HepG2 (cell line): Measurements from ENCODE around the gene FHL1. TPM values are rescaled to one million over a fixed set of nuclear protein-coding genes. Genes with fewer than 3 reads are reported as not detected.

ENCODE experiments used
- ATAC-seq: fragments of 200-7000 bp; cut with Tn5 transposase; 3 replicates; pipeline ENCODE4 v1.9.1; 2020; ENCODE audit warnings: mild to moderate bottlenecking, moderate library complexity
- BruUV-seq: library from RNA; stranded (reverse); fragments of 400-500 nt; replicated peaks from 2 replicates; lab custom pipeline; 2021; lab: Mats Ljungman, UMichigan
- CTCF ChIA-PET: fragments of 300-600 bp; formaldehyde crosslinking; extraction: SDS; loops from one replicate; lab custom pipeline; 2021; ENCODE audit warnings: low total read pairs, inconsistent platforms, low intra/inter-chr PET ratio; lab: Yijun Ruan, JAX
- POLR2A ChIA-PET: fragments of 350-600 bp; sonication (Branson Sonifier 250); formaldehyde crosslinking; loops from one replicate; lab custom pipeline; 2020; ENCODE audit warnings: antibody characterized with exemption, inconsistent platforms; lab: Yijun Ruan, JAX
- DNase-seq: peaks from one replicate; pipeline ENCODE4 v3.0.0-alpha.2; 2015; ENCODE audit warnings: low spot score
- FAIRE-seq: peaks from 3 replicates; lab custom pipeline; 2011; peaks lifted over from hg19 to GRCh38; lab: Jason Lieb, UNC
- H2AFZ ChIP-seq: one replicate; pipeline ENCODE4 v1.6.1; 2011; ENCODE audit warnings: low read length, inconsistent platforms
- H3K27ac ChIP-seq: fragments of 300-600 bp; 3 replicates; pipeline ENCODE4 v1.8.0; 2011; ENCODE audit warnings: mixed run types, mild to moderate bottlenecking, mixed read lengths, low read length, inconsistent platforms; ENCODE audit not compliant: insufficient read depth; ENCODE audit errors: extremely low read length
- H3K27me3 ChIP-seq, 2 experiments: fragments of 200-600 bp in 1 of 2; 2 replicates in 1 of 2; 3 replicates in 1 of 2; pipeline versions ENCODE4 v1.6.0 to v1.8.0; 2011; ENCODE audit warnings: low read length in 2 of 2, mild to moderate bottlenecking in 2 of 2, moderate library complexity in 2 of 2, inconsistent platforms in 1 of 2; ENCODE audit not compliant: insufficient read depth in 2 of 2, control insufficient read depth in 1 of 2
- H3K36me3 ChIP-seq, 2 experiments: fragments of 200-600 bp in 1 of 2; replicated peaks in 1 of 2; 2 replicates in 1 of 2; 3 replicates in 1 of 2; pipeline versions ENCODE4 v1.5.1 to v1.8.0; 2011; ENCODE audit warnings: low read length in 2 of 2, inconsistent platforms in 1 of 2; ENCODE audit not compliant: insufficient read depth in 2 of 2, control insufficient read depth in 1 of 2
- H3K4me1 ChIP-seq: 2 replicates; pipeline ENCODE4 v1.5.1; 2012; ENCODE audit warnings: low read length, inconsistent platforms; ENCODE audit not compliant: insufficient read depth
- H3K4me2 ChIP-seq: 2 replicates; pipeline ENCODE4 v1.6.0; 2011; ENCODE audit warnings: low read depth, low read length, inconsistent platforms
- H3K4me3 ChIP-seq, 3 experiments: fragments of 200-600 bp in 1 of 3; sonication (generic), shearing (Covaris generic) in 1 of 3; replicated peaks in 1 of 3; 2 replicates each; pipeline ENCODE4 v1.5.1; 2011 to 2016; ENCODE audit warnings: low read length in 3 of 3, inconsistent platforms in 2 of 3, low read depth in 2 of 3, mild to moderate bottlenecking in 2 of 3, control low read depth in 1 of 3, mixed read lengths in 1 of 3; ENCODE audit not compliant: insufficient read depth in 1 of 3
- H3K79me2 ChIP-seq: one replicate; pipeline ENCODE4 v1.6.1; 2011; ENCODE audit warnings: low read length, inconsistent platforms; ENCODE audit not compliant: insufficient read depth
- H3K9ac ChIP-seq: 2 replicates; pipeline ENCODE4 v1.6.0; 2011; ENCODE audit warnings: mild to moderate bottlenecking, low read depth, low read length, inconsistent platforms; ENCODE audit not compliant: insufficient read depth
- H3K9me3 ChIP-seq: 2 replicates; pipeline ENCODE4 v1.5.1; 2012; ENCODE audit warnings: mild to moderate bottlenecking, low read length
- H4K20me1 ChIP-seq: 2 replicates; pipeline ENCODE4 v1.6.0; 2011; ENCODE audit warnings: inconsistent platforms, mild to moderate bottlenecking, low read length, moderate library complexity; ENCODE audit not compliant: insufficient read depth
- CBX2 ChIP-seq, 2 experiments: fragments of 200-600 bp in 1 of 2; sonication (generic); formaldehyde crosslinking in 1 of 2; IDR thresholded peaks; 2 replicates each; pipeline versions ENCODE4 v1.7.0 to v1.8.1; 2018 to 2022; ENCODE audit warnings: low read depth in 2 of 2, low read length in 1 of 2, mild to moderate bottlenecking in 1 of 2, missing genetic modification reagents in 1 of 2
- CENPT ChIP-seq: sonication (generic); formaldehyde crosslinking; IDR thresholded peaks from 2 replicates; pipeline ENCODE4 v1.8.0; 2022; ENCODE audit warnings: low read depth, mild to moderate bottlenecking, moderate library complexity, missing genetic modification reagents
- EEA1 ChIP-seq: sonication (generic); formaldehyde crosslinking; IDR thresholded peaks from 2 replicates; pipeline ENCODE4 v1.5.1; 2020; ENCODE audit warnings: mild to moderate bottlenecking, missing genetic modification reagents, borderline replicate concordance
- IRF2 ChIP-seq: IDR thresholded peaks from 2 replicates; pipeline ENCODE4 v1.6.1; 2018; ENCODE audit warnings: missing genetic modification reagents, missing compliant biosample characterization
- PAX8 ChIP-seq: sonication (generic); formaldehyde crosslinking; IDR thresholded peaks from 2 replicates; pipeline ENCODE4 v1.8.0; 2022; ENCODE audit warnings: mild to moderate bottlenecking, missing genetic modification reagents, borderline replicate concordance
- SP1 ChIP-seq, 2 experiments: fragments of 450-650 bp in 1 of 2; sonication (generic) in 1 of 2; formaldehyde crosslinking in 1 of 2; IDR thresholded peaks; 2 replicates each; pipeline versions ENCODE4 v1.4.0 to v1.6.1; 2016 to 2020; ENCODE audit warnings: missing genetic modification reagents in 1 of 2
- TCF12 ChIP-seq, 2 experiments: fragments of 450-650 bp in 1 of 2; sonication (generic) in 1 of 2; formaldehyde crosslinking in 1 of 2; IDR thresholded peaks; 2 replicates each; pipeline versions ENCODE4 v1.6.1 to v1.8.0; 2017 to 2022; ENCODE audit warnings: antibody characterized with exemption in 1 of 2, mild to moderate bottlenecking in 1 of 2, missing genetic modification reagents in 1 of 2, moderate library complexity in 1 of 2
- ZNF101 ChIP-seq: sonication (generic); formaldehyde crosslinking; IDR thresholded peaks from 2 replicates; pipeline ENCODE4 v1.4.0; 2020; ENCODE audit warnings: mild to moderate bottlenecking, low read depth, missing genetic modification reagents, borderline replicate concordance
- ZNF766 ChIP-seq: sonication (generic); formaldehyde crosslinking; IDR thresholded peaks from 2 replicates; pipeline ENCODE4 v1.5.0; 2020; ENCODE audit warnings: missing genetic modification reagents, borderline replicate concordance
- WGBS: methylation state at CpG from one replicate; pipeline ENCODE4 v1.1.6; 2017; ENCODE audit warnings: low lambda C conversion rate; 5-methylcytosine and 5-hydroxymethylcytosine counted together
- in situ Hi-C: cut with HindIII; loops from 2 replicates; pipeline ENCODE4 v1.10.0; 2017; ENCODE audit warnings: low pct_unique_long_range_greater_than_20kb; ENCODE audit not compliant: extremely low pct_ligation_motif_present
- intact Hi-C: fragments of 100-400 bp; cut with micrococcal nuclease; formaldehyde crosslinking; loops from one replicate; pipeline ENCODE4 v1.10.0; 2022; ENCODE audit not compliant: unreplicated experiment
- polyA plus RNA-seq, 8 experiments: library from polyadenylated mRNA; depleted of rRNA in 3 of 8; stranded (reverse) in 7 of 8; unstranded in 1 of 8; fragments of >200 nt; fragmentation: Illumina TruSeq in 4 of 8; extraction: Trizol in 4 of 8; gene quantifications; 2 replicates each; pipeline versions ENCODE4 v1.2.1 to v1.2.3, GENCODE V29; 2011 to 2016; ENCODE audit warnings: low read depth in 4 of 8, missing spikeins in 1 of 8, mixed read lengths in 1 of 8; ENCODE audit not compliant: insufficient read depth in 1 of 8
- total RNA-seq, 5 experiments: library from RNA; depleted of rRNA; stranded (reverse); fragments of >200 nt; fragmentation: Illumina TruSeq; extraction: Trizol; gene quantifications; 2 replicates each; pipeline ENCODE4 v1.2.3, GENCODE V29; 2016; ENCODE audit warnings: low read depth in 1 of 5
- TF ChIP-seq, protein P1 (sequence below): sonication (generic); formaldehyde crosslinking; IDR thresholded peaks from 2 replicates; pipeline ENCODE4 v1.5.0; 2020; ENCODE audit warnings: mild to moderate bottlenecking, missing genetic modification reagents
- TF ChIP-seq, protein P2 (sequence below): sonication (generic); formaldehyde crosslinking; IDR thresholded peaks from 2 replicates; pipeline ENCODE4 v1.8.0; 2022; ENCODE audit warnings: mild to moderate bottlenecking, missing genetic modification reagents, moderate library complexity

The FHL1 gene
- total and polyA plus RNA-seq, 2 of the 13 experiments (the other 11 are each of a cell fraction or from before 2014, with no cell fraction given) = 0.33 TPM; not detected in 1

DNA sequence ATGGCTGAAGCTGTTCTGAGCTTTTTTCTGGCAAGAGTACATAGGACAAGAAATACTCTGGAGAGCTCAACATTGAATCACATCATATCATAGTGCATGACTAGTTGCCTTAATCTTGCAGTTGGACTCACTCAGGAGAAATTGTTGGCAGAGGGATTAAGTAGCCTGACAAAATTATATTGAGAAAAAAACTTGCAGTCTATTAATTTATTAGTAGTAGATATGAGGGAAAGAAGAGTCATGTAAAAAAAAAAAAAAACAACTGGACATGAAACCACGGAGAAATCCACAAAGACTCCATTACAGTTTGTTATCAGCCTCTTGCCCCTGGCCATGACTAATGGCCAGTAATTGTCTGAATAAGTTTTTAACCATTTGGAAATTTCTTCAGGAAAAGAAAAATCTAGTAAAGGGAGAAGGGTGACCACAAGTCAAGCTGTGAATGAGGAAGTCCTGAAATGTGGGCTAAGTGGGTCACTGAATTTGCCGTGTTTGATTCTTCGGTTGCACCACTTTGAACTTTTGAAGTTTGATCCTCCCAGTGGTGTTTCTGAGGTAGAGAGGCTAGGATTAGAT, 45.6 kb downstream of the FHL1 start:
- H3K9me3 ChIP-seq = no peaks in the 10 kb centered on the region
- no peak overlapping the region for H3K4me2 ChIP-seq
- H3K4me1 ChIP-seq = no peaks in the 10 kb centered on the region
- no TSS peak for BruUV-seq
- TF ChIP-seq, protein P1, sequence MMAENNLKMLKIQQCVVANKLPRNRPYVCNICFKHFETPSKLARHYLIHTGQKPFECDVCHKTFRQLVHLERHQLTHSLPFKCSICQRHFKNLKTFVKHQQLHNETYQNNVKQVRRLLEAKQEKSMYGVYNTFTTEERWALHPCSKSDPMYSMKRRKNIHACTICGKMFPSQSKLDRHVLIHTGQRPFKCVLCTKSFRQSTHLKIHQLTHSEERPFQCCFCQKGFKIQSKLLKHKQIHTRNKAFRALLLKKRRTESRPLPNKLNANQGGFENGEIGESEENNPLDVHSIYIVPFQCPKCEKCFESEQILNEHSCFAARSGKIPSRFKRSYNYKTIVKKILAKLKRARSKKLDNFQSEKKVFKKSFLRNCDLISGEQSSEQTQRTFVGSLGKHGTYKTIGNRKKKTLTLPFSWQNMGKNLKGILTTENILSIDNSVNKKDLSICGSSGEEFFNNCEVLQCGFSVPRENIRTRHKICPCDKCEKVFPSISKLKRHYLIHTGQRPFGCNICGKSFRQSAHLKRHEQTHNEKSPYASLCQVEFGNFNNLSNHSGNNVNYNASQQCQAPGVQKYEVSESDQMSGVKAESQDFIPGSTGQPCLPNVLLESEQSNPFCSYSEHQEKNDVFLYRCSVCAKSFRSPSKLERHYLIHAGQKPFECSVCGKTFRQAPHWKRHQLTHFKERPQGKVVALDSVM (CRISPR knock-in tag) = no peak
- TF ChIP-seq EEA1 (CRISPR knock-in tag) (no peak), CBX2 (IDR thresholded peaks at IDR 0.05; ENCODE audit: low read depth, low read length) (no peak), CBX2 (CRISPR knock-in tag; IDR thresholded peaks at IDR 0.05; ENCODE audit: low read depth) (no peak), SP1 (IDR thresholded peaks at IDR 0.05) (no peak), SP1 (CRISPR knock-in tag; IDR thresholded peaks at IDR 0.05) (no peak), IRF2 (CRISPR knock-in tag) (no peak)
- TF ChIP-seq, all 625 proteins: peak for 0
- Histone ChIP-seq H3K79me2 (no peaks in the 10 kb centered on the region), H4K20me1 (no peaks in the 10 kb centered on the region), H3K9ac (no peak overlapping the region), H3K27ac (no peak overlapping the region), H3K27me3 (no peaks in the 10 kb centered on the region), H3K4me3 (no peak overlapping the region), H3K36me3 (no peaks in the 10 kb centered on the region), H2AFZ (no peak overlapping the region)
- 0% methylated on average over 3 of the region's 3 CpGs for WGBS
- ATAC-seq = no peak
- in situ Hi-C loops = no loop called here
- no peak for DNase-seq
- intact Hi-C loops = no loop called here
- POLR2A ChIA-PET = no interaction called here
- CTCF ChIA-PET = no interaction called here
- no peak for FAIRE-seq

DNA sequence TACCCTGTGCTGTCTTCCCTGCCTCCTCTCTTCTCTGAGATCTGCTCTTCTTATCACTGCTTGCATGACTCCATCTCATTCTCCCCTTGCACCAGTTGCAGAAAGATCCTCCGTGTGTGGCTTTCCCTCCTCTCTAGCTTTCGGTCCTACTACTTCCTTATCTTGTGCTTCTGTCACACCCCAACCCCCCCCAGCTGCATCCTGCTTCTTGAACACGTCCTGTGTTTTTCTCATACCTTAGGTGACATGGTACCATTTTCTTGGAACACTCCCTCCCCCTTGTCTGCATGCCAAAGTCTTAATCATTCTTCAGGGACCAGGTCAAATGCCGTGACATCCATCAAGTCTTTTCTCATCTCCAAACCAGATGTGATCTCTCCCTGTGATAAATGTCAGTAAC, 46.4 kb downstream of the FHL1 start:
- POLR2A ChIA-PET = no interaction called here
- Histone ChIP-seq H2AFZ (no peak overlapping the region), H3K9ac (no peak overlapping the region), H4K20me1 (no peaks in the 10 kb centered on the region), H3K79me2 (no peaks in the 10 kb centered on the region), H3K4me1 (no peaks in the 10 kb centered on the region), H3K36me3 (no peaks in the 10 kb centered on the region), H3K27me3 (no peaks in the 10 kb centered on the region), H3K4me3 (no peak overlapping the region), H3K4me2 (no peak overlapping the region), H3K9me3 (no peaks in the 10 kb centered on the region), H3K27ac (no peak overlapping the region)
- intact Hi-C loops = no loop called here
- WGBS = 35% methylated on average over 4 of the region's 4 CpGs
- TF ChIP-seq ZNF101 = no peak
- no peak for TF ChIP-seq TCF12 (IDR thresholded peaks at IDR 0.05)
- no peak for TF ChIP-seq TCF12 (CRISPR knock-in tag; IDR thresholded peaks at IDR 0.05)
- TF ChIP-seq ZNF766 = no peak
- TF ChIP-seq PAX8 = no peak
- TF ChIP-seq CENPT (CRISPR knock-in tag) = no peak
- TF ChIP-seq, protein P2, sequence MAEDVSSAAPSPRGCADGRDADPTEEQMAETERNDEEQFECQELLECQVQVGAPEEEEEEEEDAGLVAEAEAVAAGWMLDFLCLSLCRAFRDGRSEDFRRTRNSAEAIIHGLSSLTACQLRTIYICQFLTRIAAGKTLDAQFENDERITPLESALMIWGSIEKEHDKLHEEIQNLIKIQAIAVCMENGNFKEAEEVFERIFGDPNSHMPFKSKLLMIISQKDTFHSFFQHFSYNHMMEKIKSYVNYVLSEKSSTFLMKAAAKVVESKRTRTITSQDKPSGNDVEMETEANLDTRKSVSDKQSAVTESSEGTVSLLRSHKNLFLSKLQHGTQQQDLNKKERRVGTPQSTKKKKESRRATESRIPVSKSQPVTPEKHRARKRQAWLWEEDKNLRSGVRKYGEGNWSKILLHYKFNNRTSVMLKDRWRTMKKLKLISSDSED (CRISPR knock-in tag) = no peak
- BruUV-seq = no TSS peak
- FAIRE-seq (no peak), DNase-seq (no peak), ATAC-seq (no peak)
- in situ Hi-C loops = no loop called here
- CTCF ChIA-PET = no interaction called here
